DMS53 treated with DMSO at 0.1 percent for 48 hours (cell line): ENCODE results near the gene MAGI1.

Experiments
- DNase-seq: peaks from one replicate; lab custom pipeline; 2025; ENCODE audit not compliant: unreplicated experiment; lab: John Stamatoyannopoulos, UW

The MAGI1 gene

GRCh38 chr3:65473736-65474135, 565.0 kb downstream of the MAGI1 start:
- DNase-seq: no peak

DNA sequence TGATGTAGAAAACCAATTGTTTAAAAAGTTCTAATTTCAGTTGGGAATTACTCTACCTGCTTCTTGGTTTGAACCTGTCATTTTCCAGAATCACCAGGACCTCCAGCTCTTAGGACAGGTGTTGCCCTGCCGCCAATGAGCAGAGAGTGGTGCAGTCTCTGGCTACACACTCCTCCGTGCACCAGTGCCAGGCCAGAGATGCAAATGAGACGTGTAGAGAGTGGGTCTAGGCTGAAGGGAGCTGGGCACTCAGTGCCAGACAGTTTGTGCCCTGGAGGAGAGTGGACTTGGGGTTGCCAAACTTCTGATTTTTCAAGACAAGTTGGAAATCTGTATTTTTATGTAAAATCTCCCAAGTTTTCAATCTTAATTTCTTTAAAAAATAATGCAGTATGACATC, 566.2 kb downstream of the MAGI1 start:
- no peak for DNase-seq

DNA sequence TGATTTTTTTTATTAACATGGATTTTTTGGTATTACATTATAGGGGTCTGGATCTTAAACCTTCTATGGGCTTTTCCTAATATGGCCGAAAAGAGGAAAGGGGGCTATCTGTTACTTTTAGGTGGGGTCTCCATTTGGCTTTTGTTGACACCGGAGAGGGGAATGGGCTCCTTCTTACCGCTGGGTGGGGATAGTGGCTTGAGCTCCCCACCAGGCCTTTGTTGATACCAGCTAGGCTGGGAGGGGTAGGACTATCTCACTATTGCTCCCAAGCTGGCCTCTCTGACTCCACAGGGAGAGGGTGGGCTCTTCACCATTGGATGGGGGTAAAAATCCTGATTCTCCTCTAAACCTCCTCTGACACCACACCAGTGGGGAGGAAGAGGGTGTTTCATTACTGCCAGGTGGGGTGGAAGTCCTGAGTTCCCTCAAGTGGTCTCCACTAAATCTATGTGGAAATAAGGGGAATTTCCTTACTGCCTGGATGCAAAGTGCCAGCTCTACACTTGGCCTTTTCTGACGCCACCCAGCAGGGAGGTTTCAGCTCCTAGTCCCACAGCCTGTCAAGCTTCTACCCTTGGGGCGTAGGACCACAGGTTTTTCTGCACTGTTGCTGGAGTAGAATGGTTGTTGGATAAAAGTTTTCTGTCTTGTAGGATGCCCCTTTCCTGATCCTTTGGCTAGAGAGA, 572.3 kb downstream of the MAGI1 start:
- no peak for DNase-seq

DNA sequence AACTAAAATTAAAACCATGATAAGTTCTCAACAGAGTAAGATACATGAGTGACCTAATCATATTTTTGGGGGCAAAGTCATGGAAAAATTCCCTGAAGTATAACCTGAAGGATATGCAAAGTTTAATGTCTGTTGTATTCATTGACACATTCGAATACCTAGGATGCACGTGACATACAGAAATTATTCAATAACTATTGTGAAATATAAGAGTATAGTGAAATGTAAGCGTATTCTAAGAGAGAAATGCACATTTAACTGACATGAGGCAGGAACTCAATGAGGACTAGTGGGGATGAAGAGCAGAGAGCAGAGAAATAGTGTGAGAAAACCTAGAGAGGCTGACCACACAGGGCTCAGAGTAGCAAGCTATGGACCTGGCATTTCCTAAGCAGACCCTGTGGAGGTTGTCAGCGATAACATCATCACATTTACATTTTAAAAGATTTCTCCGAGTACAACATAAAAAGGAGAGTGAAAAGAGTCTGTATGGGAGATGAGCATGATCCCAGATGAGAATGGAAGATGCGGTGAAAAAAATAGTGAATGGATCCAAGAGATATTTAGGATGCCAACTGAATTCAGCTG, 588.8 kb downstream of the MAGI1 start:
- DNase-seq: no peak

DNA sequence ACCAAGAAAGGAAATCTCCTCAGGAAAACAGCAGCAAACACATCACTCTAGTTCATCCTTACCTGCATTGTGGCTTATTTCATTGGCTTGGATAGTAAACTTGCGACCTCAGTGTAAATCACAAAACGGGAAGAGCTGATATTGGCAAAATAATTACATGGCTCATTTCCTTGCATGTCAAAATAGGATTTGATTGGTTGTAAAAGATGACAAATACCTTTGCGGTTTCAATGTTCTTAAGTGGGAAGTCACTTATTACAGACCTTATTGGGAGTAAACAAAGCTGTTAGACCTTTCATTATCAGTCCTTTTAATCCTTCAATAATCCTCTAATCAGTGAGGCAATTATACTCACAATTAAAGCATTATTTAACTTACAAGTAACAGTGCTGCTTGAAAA, 590.6 kb downstream of the MAGI1 start:
- DNase-seq: no peak

GRCh38 chr3:65445573-65446169, 593.0 kb downstream of the MAGI1 start:
- DNase-seq: no peak

GRCh38 chr3:65444447-65444815, 594.3 kb downstream of the MAGI1 start:
- DNase-seq: no peak

- no peak for DNase-seq
Measured at GRCh38 chr3:65443739-65444446, 594.8 kb downstream of the MAGI1 start.

GRCh38 chr3:65439641-65440284, 599.0 kb downstream of the MAGI1 start:
- DNase-seq: peak; percentile 1

GRCh38 chr3:65438612-65439011, 600.1 kb downstream of the MAGI1 start:
- no peak for DNase-seq

DNA sequence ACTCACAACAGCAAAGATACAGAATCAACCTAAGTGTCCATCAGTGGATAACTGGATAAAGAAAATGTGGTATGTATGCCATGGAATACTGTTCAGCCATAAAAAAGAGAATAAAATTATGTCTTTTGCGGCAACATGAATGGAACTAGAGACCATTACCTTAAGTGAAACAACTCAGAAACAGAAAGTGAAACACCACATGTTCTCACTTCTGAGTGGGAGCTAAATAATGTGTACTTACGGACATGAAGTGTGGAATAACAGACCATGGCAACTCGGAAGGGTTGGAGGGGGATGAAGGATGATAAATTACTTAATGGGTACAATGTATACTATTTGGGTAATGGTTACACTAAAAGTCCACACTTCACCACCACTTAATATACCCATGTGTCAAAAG, 600.6 kb downstream of the MAGI1 start:
- DNase-seq: no peak

DNA sequence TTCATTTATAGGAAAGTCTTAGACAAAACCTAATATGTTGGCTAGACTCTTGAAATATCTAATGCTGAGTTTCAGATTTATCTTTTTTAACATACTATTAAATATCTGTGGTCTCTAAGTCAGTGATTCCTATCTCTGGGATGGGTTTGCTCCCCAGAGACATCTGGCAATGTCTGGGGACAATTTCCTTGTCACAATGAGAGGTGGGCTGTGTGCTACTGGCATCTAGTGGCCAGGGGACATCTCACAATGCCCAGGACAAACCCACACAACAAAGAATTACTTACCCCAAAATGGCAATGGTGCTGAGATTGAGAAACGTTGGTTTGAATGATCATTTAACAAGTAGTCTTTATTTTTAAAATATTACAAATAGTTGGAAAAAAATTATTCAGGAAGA, 602.1 kb downstream of the MAGI1 start:
- peak; percentile 3 for DNase-seq

- no peak for DNase-seq
Measured at GRCh38 chr3:65433480-65433879, 605.2 kb downstream of the MAGI1 start.

- DNase-seq: no peak
Measured at GRCh38 chr3:65432388-65433003, 606.2 kb downstream of the MAGI1 start.

- no peak for DNase-seq
Measured at GRCh38 chr3:65425880-65426279, 612.8 kb downstream of the MAGI1 start.

- no peak for DNase-seq
Measured at GRCh38 chr3:65422154-65422553, 616.6 kb downstream of the MAGI1 start.

DNA sequence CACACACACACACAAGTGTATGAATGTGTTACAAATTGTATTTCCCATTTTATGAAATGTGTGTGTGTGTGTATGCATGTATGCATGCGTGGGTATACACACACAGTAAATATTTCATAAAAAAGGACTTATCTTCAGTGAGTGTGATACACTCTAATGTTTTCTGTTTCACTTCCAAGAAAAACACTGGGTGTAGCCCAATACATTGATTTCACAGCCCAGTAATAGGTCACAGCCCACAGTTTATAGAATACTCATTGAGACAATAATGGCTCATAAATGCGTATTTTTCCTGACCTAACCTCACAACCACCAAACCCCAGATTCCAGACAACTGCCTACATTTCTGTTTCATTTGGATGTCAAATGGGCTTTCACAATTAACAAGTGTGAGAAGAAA, 619.5 kb downstream of the MAGI1 start:
- DNase-seq: no peak

DNA sequence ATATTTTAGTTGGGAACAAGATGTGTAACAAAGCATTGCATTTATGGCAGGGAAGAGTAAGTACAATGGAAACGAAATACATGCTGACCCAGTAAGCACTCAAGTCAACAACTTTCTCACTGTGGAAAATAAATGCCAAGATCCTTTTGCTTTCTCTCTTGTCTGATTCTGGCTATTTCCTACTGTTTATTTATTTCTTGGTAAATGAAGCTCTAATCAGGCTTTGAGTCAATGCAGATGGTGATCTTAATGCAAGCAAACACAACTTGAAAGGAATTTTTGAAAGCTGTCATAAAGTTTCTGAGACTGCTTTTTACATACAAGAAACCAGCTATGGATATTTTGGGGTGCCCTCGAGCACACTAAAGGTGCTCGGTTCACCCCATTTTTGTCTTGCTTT, 624.8 kb downstream of the MAGI1 start:
- DNase-seq: no peak

DNA sequence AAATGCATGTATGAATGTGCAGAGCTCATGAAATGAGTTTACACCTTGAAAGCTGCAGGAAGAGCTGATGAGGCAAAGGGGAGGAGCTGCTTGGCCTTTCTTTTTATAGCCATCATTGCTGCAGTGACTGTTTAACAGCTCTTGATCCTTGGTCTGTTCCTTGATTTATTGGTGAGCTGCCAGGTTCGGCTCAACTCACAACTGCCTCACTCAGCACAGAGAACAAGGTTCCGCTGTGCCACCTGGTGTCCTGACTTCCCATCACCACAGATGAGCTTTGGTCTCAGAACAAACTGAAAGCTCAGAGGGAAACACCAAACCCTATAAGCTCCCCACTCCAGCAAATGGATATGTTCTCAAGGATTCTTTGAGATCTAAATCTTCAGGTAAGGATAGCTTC, 626.1 kb downstream of the MAGI1 start:
- DNase-seq: peak; percentile 3

GRCh38 chr3:65411367-65411766, 627.4 kb downstream of the MAGI1 start:
- no peak for DNase-seq

GRCh38 chr3:65409176-65409569, 629.5 kb downstream of the MAGI1 start:
- no peak for DNase-seq
